Stomach smooth muscle (tissue), 2 donors: ENCODE data around the gene MAP3K14.

ENCODE experiments used
- H3K27ac ChIP-seq: one replicate; pipeline ENCODE4 v1.7.0; 2013; ENCODE audit warnings: mild to moderate bottlenecking, low read length, inconsistent platforms
- H3K27me3 ChIP-seq, 2 donors: one replicate each; pipeline ENCODE4 v1.7.0; 2013; ENCODE audit warnings: low read length in 2 of 2; ENCODE audit not compliant: insufficient read depth in 2 of 2, control insufficient read depth in 1 of 2
- H3K36me3 ChIP-seq, 2 donors: one replicate each; pipeline ENCODE4 v1.7.0; 2013; ENCODE audit warnings: low read length in 2 of 2; ENCODE audit not compliant: control insufficient read depth in 2 of 2, insufficient read depth in 2 of 2
- H3K4me1 ChIP-seq: one replicate; pipeline ENCODE4 v1.7.0; 2013; ENCODE audit warnings: low read length; ENCODE audit not compliant: control insufficient read depth, insufficient read depth
- H3K4me3 ChIP-seq, 2 donors: one replicate each; pipeline ENCODE4 v1.7.0; 2013; ENCODE audit warnings: low read length in 2 of 2
- H3K9ac ChIP-seq, 2 donors: one replicate each; pipeline ENCODE4 v1.7.0; 2013; ENCODE audit warnings: low read length in 2 of 2, mild to moderate bottlenecking in 1 of 2
- H3K9me3 ChIP-seq, 2 donors: one replicate each; pipeline ENCODE4 v1.7.0; 2013; ENCODE audit warnings: low read length in 2 of 2; ENCODE audit not compliant: control insufficient read depth in 2 of 2
- donor health status: healthy.
- donor health status: Pancreatic carcinoma.

MAP3K14 gene

GRCh38 chr17:45240905-45241327 lies 75.9 kb downstream of the MAP3K14 start:
- Histone ChIP-seq H3K27ac (no peak overlapping the region), H3K4me1 (peaks cover 12% of the 10 kb centered on the region), H3K4me3 (peak overlapping the region in 1 of 2 donors; percentile 54), H3K9me3 (no peaks in the 10 kb centered on the region), H3K36me3 (peaks cover 0 to 2% of the 10 kb centered on the region in 2 donors), H3K9ac (peak overlapping the region in 1 of 2 donors; percentile 15), H3K27me3 (peaks cover 20 to 30% of the 10 kb centered on the region in 2 donors)

DNA sequence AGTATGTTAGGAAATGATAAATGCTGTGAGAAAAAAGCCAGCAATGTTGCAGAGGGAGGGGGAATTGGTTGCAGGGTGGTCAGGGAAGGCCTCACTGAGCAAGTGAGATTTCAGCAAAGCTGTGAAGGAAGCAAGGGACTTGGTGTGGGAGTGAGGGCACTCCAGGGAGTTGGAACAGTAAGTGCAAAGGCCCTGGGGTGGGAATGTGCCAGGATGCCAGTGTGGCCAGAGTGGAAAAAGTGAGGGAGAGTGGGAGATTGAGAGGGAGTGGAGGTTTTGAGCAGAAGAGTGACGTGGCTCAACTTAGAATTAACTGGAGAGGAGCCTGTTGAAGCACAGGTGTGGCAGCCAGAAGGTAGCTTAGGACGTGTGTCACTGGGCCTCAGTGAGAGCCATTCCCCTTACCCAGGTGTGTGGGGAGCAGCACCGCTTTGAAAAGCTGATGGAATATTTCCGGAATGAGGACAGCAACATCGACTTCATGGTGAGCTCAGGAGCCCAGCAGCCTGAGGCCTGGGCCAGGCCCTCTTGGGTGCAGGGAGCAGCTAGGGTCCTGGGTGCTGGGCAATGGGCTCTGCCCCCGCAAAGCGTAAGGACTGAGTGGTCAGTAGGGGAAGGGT lies 78.6 kb downstream of the MAP3K14 start:
- H3K36me3 ChIP-seq = peaks cover 0 to 2% of the 10 kb centered on the region in 2 donors
- H3K27ac ChIP-seq = no peak overlapping the region
- peaks cover 18% of the 10 kb centered on the region for H3K4me1 ChIP-seq

GRCh38 chr17:45237686-45238085 lies 79.1 kb downstream of the MAP3K14 start:
- no peak overlapping the region for H3K9ac ChIP-seq
- peaks cover 18% of the 10 kb centered on the region for H3K4me1 ChIP-seq
- no peaks in the 10 kb centered on the region for H3K9me3 ChIP-seq
- peaks cover 0 to 2% of the 10 kb centered on the region in 2 donors for H3K36me3 ChIP-seq
- H3K27me3 ChIP-seq = peaks cover 26 to 31% of the 10 kb centered on the region in 2 donors
- H3K27ac ChIP-seq = no peak overlapping the region
- no peak overlapping the region for H3K4me3 ChIP-seq

More for the DNA sequence above, 78.6 kb downstream of the MAP3K14 start:
- H3K9me3 ChIP-seq = no peaks in the 10 kb centered on the region
- H3K27me3 ChIP-seq = peaks cover 26 to 31% of the 10 kb centered on the region in 2 donors
- H3K4me3 ChIP-seq = no peak overlapping the region
- H3K9ac ChIP-seq = no peak overlapping the region

DNA sequence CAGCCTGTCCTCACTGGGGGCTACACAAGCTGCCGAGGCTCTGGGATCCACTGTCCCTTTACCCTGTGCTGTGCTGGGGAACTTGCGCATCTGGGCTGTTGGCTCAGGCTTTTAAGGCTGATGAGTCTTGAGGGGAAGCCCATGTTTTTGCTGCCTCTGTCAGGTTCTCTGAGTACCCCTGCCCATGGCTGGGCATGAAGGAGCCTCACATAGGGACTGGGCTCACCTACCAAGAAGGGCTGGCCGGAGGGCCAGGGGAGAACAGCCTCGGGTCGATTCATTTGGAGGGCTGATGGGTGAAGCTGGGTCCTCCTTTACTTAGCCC lies 80.6 kb downstream of the MAP3K14 start:
- Histone ChIP-seq H3K9ac (no peak overlapping the region), H3K27ac (no peak overlapping the region), H3K36me3 (peaks cover 0 to 2% of the 10 kb centered on the region in 2 donors), H3K4me1 (peaks cover 17% of the 10 kb centered on the region), H3K4me3 (no peak overlapping the region), H3K9me3 (no peaks in the 10 kb centered on the region), H3K27me3 (peaks cover 26 to 29% of the 10 kb centered on the region in 2 donors)

DNA sequence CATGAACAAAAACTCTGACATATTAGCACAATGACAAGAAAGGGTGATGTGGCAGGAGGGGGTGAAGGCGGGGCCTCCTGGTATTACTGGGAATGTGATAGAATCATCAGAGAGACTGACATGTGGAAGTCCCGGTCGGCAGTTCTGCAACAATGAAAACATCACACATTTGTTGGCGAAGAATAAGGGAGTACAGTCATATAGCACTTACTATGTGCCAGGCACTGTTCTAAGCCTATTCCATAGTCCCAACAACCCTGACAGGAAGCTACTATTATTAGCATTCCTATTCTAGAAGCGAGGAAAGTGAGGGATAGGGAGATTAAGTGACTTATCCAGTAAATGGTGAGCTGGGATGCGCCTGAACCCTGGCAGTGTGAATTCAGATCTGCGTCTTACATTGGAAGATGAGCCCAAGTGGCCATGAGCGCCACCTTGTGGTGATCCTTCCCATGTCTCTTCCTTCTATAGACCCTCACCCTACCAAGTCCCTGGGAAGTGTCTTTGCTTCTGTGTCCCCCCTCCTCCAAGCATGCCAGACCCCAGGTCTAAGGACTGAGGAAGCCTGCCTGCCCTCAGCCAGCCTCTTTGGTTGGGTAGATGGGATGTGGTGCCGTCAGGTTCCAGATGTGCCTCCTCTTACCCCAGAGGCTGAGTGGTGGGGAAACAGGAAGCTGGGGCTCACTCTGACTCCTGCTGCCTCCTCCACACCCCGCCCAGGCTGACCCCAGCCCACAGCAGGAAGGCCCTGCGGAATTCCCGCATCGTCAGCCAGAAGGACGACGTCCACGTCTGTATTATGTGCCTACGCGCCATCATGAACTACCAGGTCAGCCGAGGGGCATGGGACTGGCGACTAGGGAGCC lies 81.2 kb downstream of the MAP3K14 start:
- peaks cover 17% of the 10 kb centered on the region for H3K4me1 ChIP-seq
- peaks cover 20 to 23% of the 10 kb centered on the region in 2 donors for H3K27me3 ChIP-seq
- H3K36me3 ChIP-seq = peaks cover 0 to 2% of the 10 kb centered on the region in 2 donors
- H3K9ac ChIP-seq = no peak overlapping the region
- no peak overlapping the region for H3K4me3 ChIP-seq
- H3K27ac ChIP-seq = peak overlapping the region; percentile 11
- H3K9me3 ChIP-seq = no peaks in the 10 kb centered on the region

DNA sequence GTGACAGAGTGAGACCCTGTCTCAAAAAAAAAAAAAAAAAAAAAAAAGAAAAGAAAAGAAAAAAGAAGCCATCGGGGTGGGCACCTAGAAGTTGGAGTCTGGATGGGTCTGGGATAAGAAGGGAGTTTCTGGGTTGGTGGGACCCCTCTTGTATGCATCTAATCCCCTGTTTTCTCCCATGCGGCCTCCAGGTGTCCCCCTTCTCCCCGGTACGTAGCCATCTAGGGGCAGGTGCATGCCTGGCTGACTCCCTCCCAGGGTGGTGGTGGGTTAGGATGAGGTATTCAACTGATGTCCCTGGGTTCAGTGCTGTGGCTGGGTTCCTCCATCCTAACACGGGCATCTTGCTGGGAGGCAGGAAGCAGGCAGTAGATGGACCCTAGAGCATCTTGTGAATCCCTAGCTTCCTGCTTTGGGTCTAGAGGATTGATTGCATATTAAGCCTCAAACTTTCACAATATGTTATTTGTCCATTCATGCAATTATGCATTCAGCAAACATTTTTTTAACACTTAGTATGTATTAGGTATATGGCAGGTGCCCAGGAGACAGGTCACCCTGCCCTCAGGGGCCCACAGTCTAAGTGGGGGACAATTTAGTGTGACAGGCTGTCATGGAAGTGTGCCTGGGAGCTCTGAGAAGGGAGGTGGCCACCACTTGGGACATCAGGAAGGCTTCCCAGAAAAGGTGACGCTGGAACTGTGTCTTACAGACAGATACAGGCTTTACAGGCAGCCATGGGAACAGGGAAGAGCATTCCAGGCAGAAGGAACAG lies 82.0 kb downstream of the MAP3K14 start:
- Histone ChIP-seq H3K36me3 (peaks cover 0 to 2% of the 10 kb centered on the region in 2 donors), H3K9ac (no peak overlapping the region), H3K9me3 (no peaks in the 10 kb centered on the region), H3K27me3 (peaks cover 15 to 17% of the 10 kb centered on the region in 2 donors), H3K4me1 (peaks cover 23% of the 10 kb centered on the region), H3K27ac (peak overlapping the region; percentile 11), H3K4me3 (no peak overlapping the region)

- Histone ChIP-seq H3K9ac (no peak overlapping the region), H3K9me3 (no peaks in the 10 kb centered on the region), H3K27me3 (peaks cover 5 to 13% of the 10 kb centered on the region in 2 donors), H3K27ac (no peak overlapping the region), H3K4me1 (peaks cover 31% of the 10 kb centered on the region), H3K36me3 (peaks cover 0 to 2% of the 10 kb centered on the region in 2 donors), H3K4me3 (no peak overlapping the region)
Measured at GRCh38 chr17:45233423-45233924, 83.3 kb downstream of the MAP3K14 start.

GRCh38 chr17:45232514-45233422 lies 84.1 kb downstream of the MAP3K14 start:
- H3K9me3 ChIP-seq = no peaks in the 10 kb centered on the region
- H3K4me3 ChIP-seq = no peak overlapping the region
- peaks cover 2 to 8% of the 10 kb centered on the region in 2 donors for H3K27me3 ChIP-seq
- no peak overlapping the region for H3K9ac ChIP-seq
- peaks cover 0 to 2% of the 10 kb centered on the region in 2 donors for H3K36me3 ChIP-seq
- H3K27ac ChIP-seq = no peak overlapping the region
- H3K4me1 ChIP-seq = peaks cover 35% of the 10 kb centered on the region

DNA sequence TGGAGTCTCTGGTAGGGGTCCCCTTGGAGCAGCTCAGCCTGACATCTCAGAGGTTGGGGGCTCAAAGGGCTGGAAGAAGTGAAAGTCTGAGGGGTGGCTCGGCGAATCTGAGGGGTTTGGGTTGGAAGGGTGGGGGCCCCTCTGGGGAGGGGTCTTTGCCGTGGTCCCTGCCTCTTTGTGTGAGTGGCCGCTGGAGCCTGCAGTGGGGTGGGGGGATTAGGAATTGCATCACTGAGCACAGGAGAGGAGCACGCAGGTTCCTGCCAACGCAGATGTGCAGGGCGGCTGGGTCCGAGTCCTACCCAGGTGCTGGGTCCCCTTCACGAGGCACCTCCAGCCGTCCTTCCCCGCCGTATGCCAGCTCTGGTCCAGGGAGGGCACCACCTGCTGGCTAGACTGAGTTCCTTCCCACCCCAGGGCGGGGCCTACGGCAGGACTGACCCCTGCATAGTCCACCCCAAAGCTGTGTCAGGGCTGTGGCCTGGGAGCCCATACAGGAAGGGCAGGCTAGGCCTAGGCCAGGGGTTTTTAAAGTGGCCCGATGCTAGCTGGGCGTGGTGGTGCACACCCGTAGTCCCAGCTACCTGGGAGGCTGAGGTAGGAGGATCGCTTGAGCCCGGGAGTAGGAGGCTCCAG lies 85.2 kb downstream of the MAP3K14 start:
- H3K36me3 ChIP-seq = no peaks in the 10 kb centered on the region
- H3K27ac ChIP-seq = no peak overlapping the region
- no peaks in the 10 kb centered on the region for H3K9me3 ChIP-seq
- peaks cover 39% of the 10 kb centered on the region for H3K4me1 ChIP-seq
- H3K9ac ChIP-seq = no peak overlapping the region
- H3K27me3 ChIP-seq = peaks cover 2 to 8% of the 10 kb centered on the region in 2 donors
- H3K4me3 ChIP-seq = no peak overlapping the region
